Stimulated activated CD4-positive, alpha-beta T cell treated with anti-CD3 and anti-CD28 coated beads, Interleukin-1b, Interleukin-23, amount 100 ng/mL, for 1 hour (primary cell): ENCODE results near the gene ZNF19.

Experiments
- DNase-seq, 2 donors: peaks; one replicate each; pipeline ENCODE4 v3.0.0-alpha.2; 2020; ENCODE audit warnings: low read depth in 2 of 2

The ZNF19 gene

GRCh38 chr16:71441348-71442050 is 47.6 kb downstream of the ZNF19 start:
- DNase-seq = no peak

DNA sequence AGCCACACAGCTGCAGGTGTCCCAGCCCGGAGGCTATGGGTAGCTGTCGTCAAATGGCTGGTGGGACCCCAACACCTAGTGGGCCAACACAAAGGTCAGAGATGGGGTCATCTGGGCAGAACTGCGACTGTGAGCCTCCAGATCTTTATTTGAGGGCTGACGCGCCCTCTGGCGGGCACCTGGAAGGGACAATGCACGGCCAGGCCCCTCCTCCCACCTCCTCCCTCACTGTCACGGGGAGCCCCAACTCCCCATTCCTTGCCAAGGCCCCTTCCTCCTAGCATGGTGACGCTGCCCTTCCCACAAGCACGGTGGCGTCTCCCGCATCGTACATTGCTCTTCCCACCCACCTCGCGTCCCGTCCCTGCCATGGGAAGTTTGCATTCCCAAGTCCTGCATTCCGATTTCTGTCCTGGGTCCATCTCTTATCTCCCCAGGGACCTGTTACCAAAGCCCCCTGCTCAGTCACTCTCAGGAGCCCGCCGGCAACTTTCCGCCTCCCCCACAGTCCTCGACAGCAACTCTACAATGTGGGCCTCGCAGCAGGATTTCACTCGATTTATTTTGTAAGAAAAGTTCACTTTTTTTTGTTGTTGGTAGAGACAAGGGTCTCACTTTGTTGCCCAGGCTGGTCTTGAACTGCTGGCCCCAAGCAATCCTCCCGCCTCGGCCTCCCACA is 48.3 kb downstream of the ZNF19 start:
- no peak for DNase-seq

- DNase-seq = no peak
These were observed 49.6 kb downstream of the ZNF19 start for GRCh38 chr16:71439523-71439922.

- DNase-seq = no peak
These were observed 52.7 kb downstream of the ZNF19 start for GRCh38 chr16:71436473-71436872.

DNA sequence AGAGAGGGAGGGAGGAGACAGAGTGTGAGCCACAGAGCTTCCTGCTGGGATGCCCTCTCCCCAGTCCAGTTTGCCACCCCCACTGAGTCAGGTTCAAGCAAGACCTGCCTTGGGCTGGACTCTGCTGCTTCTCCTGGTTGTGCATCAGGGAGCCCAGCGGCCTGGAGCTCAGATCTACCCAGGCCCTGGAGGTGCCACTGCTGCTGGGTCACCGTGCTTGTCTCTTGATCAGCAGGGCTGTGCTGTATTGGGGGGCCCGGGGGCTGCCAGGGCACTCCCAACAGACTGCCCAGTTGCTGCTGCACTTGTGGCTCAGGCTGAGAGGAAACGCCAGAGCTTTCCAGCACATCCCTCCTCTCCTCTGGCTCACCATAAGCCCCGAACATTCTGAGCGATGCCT is 56.2 kb downstream of the ZNF19 start:
- DNase-seq = no peak

DNA sequence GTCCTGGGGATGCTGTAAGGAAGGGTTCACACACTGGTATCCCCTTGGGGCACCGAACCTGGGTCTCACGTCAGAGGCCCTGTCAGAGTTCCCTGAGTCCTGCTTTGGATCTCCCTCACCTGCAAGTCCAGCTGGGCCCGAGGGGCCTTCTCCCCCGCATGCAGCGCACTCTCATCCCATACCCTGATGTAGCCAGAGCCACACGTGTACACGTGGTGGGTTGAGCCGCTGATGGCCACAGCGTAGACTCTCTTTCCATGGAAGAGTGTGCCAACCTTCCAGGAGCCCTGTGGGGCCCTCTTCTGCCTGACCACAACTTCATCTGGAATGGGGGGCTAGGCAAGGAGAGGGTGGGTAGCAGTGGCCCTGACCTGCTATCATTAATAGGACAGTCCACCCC is 57.1 kb downstream of the ZNF19 start:
- DNase-seq = no peak

DNA sequence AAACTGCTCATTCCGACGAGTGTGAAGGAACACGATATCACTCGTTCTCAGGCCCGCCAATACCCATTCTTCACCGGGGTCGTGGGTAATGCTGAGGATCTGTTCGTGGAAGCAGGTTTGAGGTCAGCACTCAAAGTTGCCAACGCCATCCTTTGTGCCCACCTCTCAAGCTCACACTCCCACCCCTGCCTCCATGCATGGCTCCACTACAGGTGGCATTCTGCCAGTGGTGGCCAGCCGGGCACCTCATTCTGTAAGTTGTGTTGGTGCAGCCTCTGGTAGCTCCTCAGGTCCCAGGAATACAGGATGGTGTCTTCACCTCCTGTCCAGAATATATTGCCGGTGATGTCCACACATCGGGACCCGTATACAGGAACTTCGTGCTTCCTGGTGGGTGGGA is 57.9 kb downstream of the ZNF19 start:
- DNase-seq = no peak

DNA sequence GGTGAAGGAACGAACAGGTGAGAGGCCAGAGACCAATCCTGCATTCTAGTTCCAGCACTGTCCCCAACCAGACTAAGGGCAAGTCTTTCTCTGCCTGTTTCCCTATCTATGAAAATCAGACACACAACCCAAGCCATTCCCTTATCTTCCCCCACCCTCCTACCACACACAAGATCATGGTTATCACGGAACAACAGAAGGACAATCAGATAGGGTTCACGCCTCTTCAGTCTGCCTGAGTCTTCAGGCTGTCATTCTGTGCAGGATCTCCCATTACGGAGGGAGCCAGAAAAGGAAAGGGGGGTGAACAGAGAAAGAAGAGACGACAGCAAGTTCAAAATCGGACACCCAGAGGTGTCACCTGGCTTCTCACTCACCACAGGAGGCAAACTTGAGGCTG is 58.4 kb downstream of the ZNF19 start:
- no peak for DNase-seq

DNA sequence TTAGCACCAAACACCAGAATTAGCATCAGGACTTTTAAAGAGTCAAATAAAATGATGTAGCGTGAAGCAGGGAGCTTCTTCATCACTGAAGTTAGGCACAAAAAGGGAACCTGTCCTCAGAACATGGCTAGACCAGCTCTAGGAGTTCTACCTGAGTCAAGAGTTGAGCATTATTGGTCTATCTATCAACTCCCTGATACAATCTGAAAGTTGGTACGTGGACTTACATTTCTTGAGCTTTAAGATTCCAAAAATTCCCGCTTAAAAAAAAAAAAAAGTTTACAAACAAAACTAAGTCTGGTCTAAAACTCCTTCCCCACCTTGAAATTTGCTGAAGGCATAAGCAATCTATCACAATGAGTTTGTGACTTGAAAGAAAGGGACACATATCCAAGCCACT is 59.5 kb downstream of the ZNF19 start:
- no peak for DNase-seq

GRCh38 chr16:71428883-71429282 is 60.2 kb downstream of the ZNF19 start:
- no peak for DNase-seq

GRCh38 chr16:71428385-71428784 is 60.7 kb downstream of the ZNF19 start:
- no peak for DNase-seq

DNA sequence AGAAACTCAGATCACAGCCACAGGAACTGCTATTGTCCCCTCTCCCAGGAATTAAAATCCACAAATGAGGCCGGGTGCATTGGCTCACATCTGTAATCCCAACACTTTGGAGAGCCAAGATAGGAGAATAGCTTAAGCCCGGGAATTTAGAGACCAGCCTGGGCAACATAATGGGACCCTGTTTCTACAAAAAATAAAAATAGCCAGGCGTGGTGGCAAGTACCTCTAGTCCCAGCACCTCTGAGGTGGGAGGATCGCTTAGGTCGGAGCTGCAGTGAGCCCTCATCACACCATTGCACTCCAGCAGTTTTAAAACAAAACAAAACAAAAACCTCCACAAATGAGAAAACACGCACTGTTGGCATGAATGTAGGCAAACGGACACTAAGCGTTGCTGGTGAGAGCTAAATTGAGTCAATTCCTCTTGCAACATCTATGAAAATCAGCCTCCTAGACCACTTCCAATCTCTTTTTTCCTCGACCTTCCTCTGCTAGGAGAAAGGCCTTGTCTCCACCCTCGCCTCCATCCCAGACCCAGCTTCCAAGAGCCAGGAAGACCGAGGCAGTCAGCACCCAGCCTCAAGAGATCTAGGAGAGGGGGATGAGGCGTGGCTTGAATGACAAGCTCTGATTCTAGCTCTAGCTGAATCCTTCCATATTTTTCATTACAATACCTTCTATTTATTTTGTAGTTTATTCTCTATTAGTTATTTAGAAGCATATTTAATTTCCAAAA is 62.1 kb downstream of the ZNF19 start:
- DNase-seq = no peak

DNA sequence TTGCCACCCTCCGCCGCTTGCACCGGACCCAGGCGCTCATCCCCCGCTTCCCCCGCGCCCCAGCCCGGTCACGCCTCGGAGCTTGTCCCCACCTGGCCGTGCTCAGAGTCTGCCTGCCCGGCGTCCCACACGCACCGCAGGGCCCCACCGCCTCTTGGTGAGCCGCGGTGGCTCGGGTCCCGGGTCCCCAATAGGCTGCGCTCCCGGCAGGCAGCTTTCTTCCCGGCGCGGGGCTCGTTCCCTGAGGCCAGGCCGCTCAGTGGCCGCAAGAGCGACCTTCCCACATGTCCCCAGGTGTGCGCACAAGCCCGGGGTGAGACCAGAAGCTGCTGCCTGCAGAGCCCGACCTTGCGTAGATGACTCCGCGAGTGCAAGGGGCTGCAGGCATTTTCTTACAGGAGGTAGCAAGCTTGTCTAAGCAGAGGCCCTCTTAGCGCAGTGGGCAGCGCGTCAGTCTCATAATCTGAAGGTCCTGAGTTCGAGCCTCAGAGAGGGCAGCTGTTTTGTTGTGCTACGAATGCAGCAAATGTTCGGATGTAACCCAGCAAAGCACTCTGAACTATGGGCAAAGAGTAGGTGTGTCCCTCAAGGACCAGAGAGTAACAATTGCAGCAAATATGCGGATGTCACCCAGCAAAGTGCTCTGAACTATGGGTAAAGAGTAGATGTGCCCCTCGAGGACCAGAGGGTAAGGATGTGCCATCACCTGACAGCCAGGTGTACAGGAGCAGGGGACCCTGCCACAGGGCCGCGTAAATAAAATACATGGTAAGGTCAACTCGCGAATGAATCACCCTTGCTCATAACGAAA is 62.9 kb downstream of the ZNF19 start:
- no peak for DNase-seq

DNA sequence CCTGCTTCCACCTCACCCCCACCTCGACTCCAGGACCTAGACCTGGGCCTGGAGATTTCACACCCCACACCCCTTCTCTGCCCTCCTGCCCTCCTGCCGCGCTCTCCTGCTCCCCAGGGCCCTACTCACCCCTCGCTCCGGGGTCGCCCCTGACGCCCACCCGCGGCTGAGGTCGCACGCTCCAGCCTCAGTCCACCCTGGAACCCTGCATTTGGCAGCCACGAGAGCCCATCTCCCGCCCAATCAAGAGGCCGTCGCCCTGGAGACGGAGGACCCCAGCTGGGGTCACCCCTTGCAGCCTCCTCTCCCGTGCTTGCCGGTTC is 63.4 kb downstream of the ZNF19 start:
- no peak for DNase-seq

- no peak for DNase-seq
These were observed 64.5 kb downstream of the ZNF19 start for GRCh38 chr16:71424626-71425025.

DNA sequence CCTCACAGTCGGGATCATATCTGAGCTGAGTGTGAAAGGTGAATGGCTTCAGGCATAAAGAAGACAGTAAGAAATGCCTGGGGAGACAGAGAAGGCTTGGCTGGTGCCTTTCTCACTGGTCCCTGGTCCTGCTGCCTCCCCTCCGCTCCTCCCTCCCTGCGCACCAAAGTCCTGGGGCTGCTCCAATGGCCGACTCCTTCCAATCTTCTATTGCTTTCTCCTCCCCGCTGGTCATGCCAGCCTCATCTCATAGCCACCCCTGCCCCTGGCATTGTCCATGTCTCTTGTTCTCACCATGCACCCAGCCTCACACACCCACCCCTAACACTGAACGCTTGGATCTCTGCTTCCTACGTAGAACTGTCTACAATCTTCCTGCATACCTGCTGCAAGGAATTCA is 65.3 kb downstream of the ZNF19 start:
- DNase-seq = no peak
